Ascending aorta (tissue), 2 donors: ENCODE measurements around the gene ZNF76. TPM values are rescaled to one million over a fixed set of nuclear protein-coding genes. Genes with fewer than 3 reads are reported as not detected.
"Not testable (repeated sequence)": the region's sequence is repeated elsewhere in the genome, so short reads cannot be mapped to it uniquely, and the experiment has no call there.

ENCODE experiments used
- DNase-seq, 2 donors: peaks; one replicate each; pipeline ENCODE4 v3.0.0-alpha.2; 2019; ENCODE audit warnings: low spot score in 2 of 2
- H3K27ac ChIP-seq, 2 donors: fragments of 200-600 bp; sonication (generic); one replicate each; pipeline ENCODE4 v1.5.1; 2016 to 2017; ENCODE audit warnings: mild to moderate bottlenecking in 1 of 2
- H3K27me3 ChIP-seq: fragments of 200-600 bp; sonication (generic); one replicate; pipeline ENCODE4 v1.5.1; 2017
- H3K36me3 ChIP-seq, 2 donors: fragments of 200-600 bp; sonication (generic); one replicate each; pipeline ENCODE4 v1.5.1; 2016
- H3K4me1 ChIP-seq, 2 donors: fragments of 200-600 bp; sonication (generic); one replicate each; pipeline ENCODE4 v1.5.1; 2016 to 2017; ENCODE audit warnings: mild to moderate bottlenecking in 1 of 2
- H3K4me3 ChIP-seq, 2 donors: fragments of 200-600 bp; sonication (generic); one replicate each; pipeline ENCODE4 v1.5.1; 2016 to 2017; ENCODE audit warnings: mild to moderate bottlenecking in 1 of 2
- H3K9me3 ChIP-seq, 2 donors: fragments of 200-600 bp; sonication (generic); one replicate each; pipeline ENCODE4 v1.5.1; 2016
- intact Hi-C: fragments of 100-400 bp; cut with DNase I; formaldehyde crosslinking; loops from one replicate; pipeline ENCODE4 v1.15.1; 2023
- total RNA-seq: library from RNA; depleted of rRNA; stranded (reverse); fragments of >200 nt; gene quantifications from one replicate; pipeline ENCODE4 v1.1.0, GENCODE V29; 2016
- TF ChIP-seq, protein P1 (sequence below), 3 experiments: fragments of 200-600 bp in 2 of 3; fragments of 450-650 bp in 1 of 3; sonication (generic) in 2 of 3; IDR thresholded peaks; one replicate each; pipeline ENCODE4 v1.5.1; 2016 to 2019; ENCODE audit warnings: antibody characterized with exemption in 3 of 3, mild to moderate bottlenecking in 1 of 3, moderate library complexity in 1 of 3

Gene ZNF76
- total RNA-seq, 1 donor from 2014 or later, result 55.7 TPM

DNA sequence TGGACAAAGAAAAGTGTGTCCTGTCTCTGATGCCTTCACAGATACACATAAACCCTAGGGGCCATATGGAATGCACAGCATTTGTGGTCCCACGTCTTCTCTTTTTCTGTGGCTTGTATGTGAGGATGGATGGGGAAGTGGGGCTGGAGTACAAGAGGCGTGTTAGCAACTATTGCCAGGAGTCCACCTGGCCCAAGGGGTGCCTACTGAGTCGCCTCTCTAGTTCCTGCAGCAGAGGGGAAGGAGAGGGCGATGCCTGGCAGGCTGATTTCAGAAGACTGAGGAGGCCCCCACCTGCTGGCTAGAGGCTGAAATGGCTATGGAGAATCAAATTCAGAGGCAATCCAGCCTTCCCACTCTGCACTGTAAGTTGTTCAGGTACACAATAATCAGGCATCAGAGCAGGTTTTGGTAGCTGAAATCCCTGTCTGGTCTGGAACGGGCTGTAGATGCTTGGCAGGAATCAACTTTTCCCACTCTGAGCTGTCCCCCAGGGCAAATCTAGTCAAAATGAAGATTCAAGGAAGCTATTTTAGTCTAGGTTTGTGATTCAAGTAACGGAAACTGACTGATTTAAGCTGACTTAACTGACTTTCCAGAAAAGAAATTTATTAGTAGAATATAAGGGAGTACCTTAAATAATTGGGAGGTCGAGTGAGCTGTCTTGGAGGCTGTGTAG is 68.0 kb downstream of the ZNF76 start:
- Histone ChIP-seq H3K9me3 (no peaks in the 10 kb centered on the region), H3K36me3 (no peaks in the 10 kb centered on the region), H3K27me3 (no peaks in the 10 kb centered on the region), H3K4me1 (no peaks in the 10 kb centered on the region), H3K4me3 (no peak overlapping the region), H3K27ac (no peak overlapping the region)
- peak in 1 of 2 donors; percentile 77 for DNase-seq
- intact Hi-C loops, result loop anchor here (5.0 kb wide), 1 partner anchor 35 kb away; no protein-coding TSS in a partner anchor
- TF ChIP-seq, protein P1, sequence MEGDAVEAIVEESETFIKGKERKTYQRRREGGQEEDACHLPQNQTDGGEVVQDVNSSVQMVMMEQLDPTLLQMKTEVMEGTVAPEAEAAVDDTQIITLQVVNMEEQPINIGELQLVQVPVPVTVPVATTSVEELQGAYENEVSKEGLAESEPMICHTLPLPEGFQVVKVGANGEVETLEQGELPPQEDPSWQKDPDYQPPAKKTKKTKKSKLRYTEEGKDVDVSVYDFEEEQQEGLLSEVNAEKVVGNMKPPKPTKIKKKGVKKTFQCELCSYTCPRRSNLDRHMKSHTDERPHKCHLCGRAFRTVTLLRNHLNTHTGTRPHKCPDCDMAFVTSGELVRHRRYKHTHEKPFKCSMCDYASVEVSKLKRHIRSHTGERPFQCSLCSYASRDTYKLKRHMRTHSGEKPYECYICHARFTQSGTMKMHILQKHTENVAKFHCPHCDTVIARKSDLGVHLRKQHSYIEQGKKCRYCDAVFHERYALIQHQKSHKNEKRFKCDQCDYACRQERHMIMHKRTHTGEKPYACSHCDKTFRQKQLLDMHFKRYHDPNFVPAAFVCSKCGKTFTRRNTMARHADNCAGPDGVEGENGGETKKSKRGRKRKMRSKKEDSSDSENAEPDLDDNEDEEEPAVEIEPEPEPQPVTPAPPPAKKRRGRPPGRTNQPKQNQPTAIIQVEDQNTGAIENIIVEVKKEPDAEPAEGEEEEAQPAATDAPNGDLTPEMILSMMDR (IDR thresholded peaks at IDR 0.05), result peak; percentile 44 to 64 (median 51)

DNA sequence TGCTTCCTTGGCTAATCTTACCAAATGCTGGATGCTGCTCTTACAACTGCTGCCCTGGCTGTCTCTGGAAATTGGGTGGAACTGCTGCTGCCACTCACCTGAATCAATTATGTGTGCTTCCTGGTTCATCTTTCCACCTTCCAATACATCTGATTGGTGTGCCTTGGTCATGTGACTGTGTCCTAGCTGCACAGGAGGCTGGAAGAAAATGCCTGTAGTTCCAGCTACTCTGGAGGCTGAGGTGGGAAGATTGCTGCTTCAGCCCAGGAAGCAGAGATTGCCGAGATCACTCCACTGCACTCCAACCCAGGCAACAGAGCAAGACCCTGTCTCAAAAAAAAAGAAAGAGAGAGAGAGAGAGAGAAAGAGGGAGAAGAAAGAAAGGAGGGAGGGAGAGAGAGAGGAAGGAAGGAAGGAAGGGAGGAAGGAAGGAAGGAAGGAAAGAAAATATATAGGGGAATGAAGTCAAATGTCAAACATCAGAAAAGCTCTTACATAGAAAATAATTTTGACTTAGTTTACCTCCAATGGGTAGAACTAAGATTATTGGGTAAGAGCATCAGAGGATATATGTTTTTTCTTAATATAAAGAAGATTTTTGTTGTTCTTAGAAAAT is 68.7 kb downstream of the ZNF76 start:
- H3K9me3 ChIP-seq, result no peaks in the 10 kb centered on the region
- no peak overlapping the region for H3K4me3 ChIP-seq
- intact Hi-C loops, result loop anchor here (5.0 kb wide), 1 partner anchor 36 kb away; no protein-coding TSS in a partner anchor
- no peaks in the 10 kb centered on the region for H3K36me3 ChIP-seq
- no peak overlapping the region for H3K27ac ChIP-seq
- no peaks in the 10 kb centered on the region for H3K27me3 ChIP-seq
- no peaks in the 10 kb centered on the region for H3K4me1 ChIP-seq
- DNase-seq, result no peak
- TF ChIP-seq, protein P1 (IDR thresholded peaks at IDR 0.05), result no peak

DNA sequence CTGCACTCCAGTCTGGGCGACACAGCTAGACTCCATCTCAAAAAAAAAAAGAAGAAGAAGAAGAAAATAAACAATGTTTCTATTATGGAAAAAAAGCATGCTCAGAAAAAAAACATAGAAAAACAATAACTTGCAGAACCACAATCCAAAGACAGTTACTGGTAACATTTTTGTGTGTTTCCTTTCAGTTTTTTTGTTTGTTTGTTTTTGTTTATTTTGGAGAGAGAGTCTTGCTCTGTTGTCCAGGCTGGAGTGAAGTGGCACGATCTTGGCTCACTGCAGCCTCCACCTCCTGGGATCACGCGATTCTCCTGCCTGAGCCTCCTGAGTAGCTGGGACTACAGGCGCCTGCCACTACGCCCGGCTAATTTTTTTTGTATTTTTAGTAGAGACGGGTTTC is 69.4 kb downstream of the ZNF76 start:
- intact Hi-C loops, result loop anchor here (5.0 kb wide), 1 partner anchor 37 kb away; no protein-coding TSS in a partner anchor
- not testable (repeated sequence) for H3K9me3 ChIP-seq, DNase-seq, H3K36me3 ChIP-seq, H3K4me1 ChIP-seq, H3K27me3 ChIP-seq, H3K4me3 ChIP-seq, H3K27ac ChIP-seq

DNA sequence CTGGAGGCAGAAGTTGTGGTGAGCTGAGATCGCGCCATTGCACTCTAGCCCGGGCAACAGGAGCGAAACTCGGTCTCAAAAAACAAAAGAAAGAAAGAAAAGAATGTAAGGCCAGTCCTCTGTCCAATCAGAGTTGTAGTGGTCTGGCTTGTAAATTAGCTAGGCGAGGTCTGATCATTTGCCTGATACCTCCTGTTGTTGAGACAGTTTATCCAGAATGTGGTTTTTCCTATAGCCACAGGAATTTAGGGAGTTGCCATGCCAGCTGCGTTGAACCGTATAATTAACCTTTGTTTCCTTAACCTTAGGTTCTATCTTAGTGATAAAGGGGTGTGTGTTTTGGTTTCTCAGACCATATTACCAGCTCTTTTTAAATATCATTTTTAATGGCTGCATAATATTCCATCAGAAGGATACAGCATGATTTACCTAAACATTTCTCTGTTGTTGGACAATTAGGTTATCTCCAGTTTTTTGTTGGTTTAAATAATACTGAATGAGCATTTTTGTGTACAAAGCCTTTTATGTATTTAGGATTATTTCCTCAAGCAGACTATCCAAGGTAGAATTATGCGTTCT is 71.1 kb downstream of the ZNF76 start:
- Histone ChIP-seq H3K4me3 (no peak overlapping the region), H3K4me1 (no peaks in the 10 kb centered on the region), H3K36me3 (no peaks in the 10 kb centered on the region), H3K27me3 (no peaks in the 10 kb centered on the region), H3K27ac (no peak overlapping the region), H3K9me3 (no peaks in the 10 kb centered on the region)
- TF ChIP-seq, protein P1 (IDR thresholded peaks at IDR 0.05), result no peak
- intact Hi-C loops, result no loop called here
- DNase-seq, result no peak

DNA sequence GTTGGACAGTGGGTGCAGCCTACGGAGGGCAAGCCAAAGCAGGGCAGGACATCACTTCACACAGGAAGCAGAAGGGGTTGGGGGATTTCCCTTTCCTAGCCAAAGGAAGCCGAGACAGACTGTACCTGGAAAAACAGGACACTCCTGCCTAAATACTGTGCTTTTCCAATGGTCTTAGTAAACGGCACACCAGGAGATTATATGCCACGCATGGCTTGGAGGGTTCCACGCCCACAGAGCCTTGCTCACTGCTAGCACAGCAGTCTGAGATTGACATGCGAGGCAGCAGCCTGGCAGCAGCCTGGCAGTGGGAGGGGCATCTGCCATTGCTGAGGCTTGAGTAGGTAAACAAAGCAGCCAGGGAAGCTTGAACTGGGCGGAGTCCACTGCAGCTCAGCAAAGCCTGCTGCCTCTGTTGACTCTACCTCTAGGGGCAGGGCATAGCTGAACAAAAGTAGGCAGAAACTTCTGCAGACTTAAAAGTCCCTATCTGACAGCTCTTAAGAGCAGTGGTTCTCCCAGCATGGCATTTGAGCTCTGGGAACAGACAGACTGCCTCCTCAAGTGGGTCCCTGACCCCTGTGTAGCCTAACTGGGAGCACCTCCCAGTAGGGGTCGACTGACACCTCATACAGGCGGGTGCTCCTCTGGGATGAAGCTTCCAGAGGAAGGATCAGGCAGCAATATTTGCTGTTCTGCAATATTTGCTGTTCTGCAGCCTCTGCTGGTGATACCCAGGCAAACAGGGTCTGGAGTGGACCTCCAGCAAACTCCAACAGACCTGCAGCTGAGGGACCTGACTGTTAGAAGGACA is 72.7 kb downstream of the ZNF76 start:
- DNase-seq, intact Hi-C loops, H3K9me3 ChIP-seq, H3K27me3 ChIP-seq, H3K4me3 ChIP-seq, H3K27ac ChIP-seq, H3K4me1 ChIP-seq, H3K36me3 ChIP-seq: not testable (repeated sequence)

DNA sequence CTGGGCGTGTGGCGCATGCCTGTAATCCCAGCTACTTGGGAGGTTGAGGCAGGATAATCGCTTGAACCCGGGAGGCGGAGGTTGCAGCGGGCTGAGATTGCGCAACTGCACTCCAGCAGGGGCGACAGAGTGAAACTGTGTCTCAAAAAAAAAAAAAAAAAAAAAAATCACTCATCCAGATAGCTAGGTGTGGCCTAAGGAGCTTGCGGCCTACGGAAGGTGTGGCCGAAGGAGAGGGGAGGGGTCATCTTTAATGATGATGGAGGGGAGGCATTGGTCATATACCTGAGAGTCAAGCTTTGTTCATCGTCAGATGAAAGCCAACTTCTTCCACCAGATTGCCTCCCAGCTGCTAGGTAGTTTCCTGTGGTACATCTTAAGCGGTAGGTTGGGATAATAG is 82.0 kb downstream of the ZNF76 start:
- no peaks in the 10 kb centered on the region for H3K9me3 ChIP-seq
- no peak overlapping the region for H3K4me3 ChIP-seq
- H3K27ac ChIP-seq, result no peak overlapping the region
- no peak for DNase-seq
- peaks cover 0 to 4% of the 10 kb centered on the region in 2 donors for H3K36me3 ChIP-seq
- H3K27me3 ChIP-seq, result no peaks in the 10 kb centered on the region
- TF ChIP-seq, protein P1 (IDR thresholded peaks at IDR 0.05), result no peak
- H3K4me1 ChIP-seq, result peaks cover 0 to 11% of the 10 kb centered on the region in 2 donors
- intact Hi-C loops, result no loop called here
